Naive thymus-derived CD4-positive, alpha-beta T cell (primary cell): ENCODE results near the gene C1orf159. TPM values are rescaled to one million over a fixed set of nuclear protein-coding genes. Genes with fewer than 3 reads are reported as not detected.

Experiments
- ATAC-seq: fragments of 150-1000 bp; cut with Tn5 transposase; 2 replicates; pipeline ENCODE4 v1.10.0; 2021; ENCODE audit warnings: mild to moderate bottlenecking, moderate library complexity
- CTCF ChIA-PET: fragments of 350-600 bp; sonication (Branson Sonifier 250); formaldehyde crosslinking; loops from one replicate; lab custom pipeline; 2021; ENCODE audit warnings: antibody characterized with exemption; lab: Charles Lee
- POLR2A ChIA-PET: fragments of 350-600 bp; sonication (Branson Sonifier 250); formaldehyde crosslinking; loops from one replicate; lab custom pipeline; 2021; ENCODE audit warnings: antibody characterized with exemption, inconsistent platforms; lab: Charles Lee
- DNase-seq, 9 donors: peaks; one replicate each; pipeline versions ENCODE4 v3.0.0 to v3.0.0-alpha.2; 2020 to 2022; ENCODE audit warnings: mixed read lengths in 1 of 9
- H3K27ac ChIP-seq: one replicate; pipeline ENCODE4 v1.7.0; 2013; ENCODE audit warnings: mild to moderate bottlenecking, low read depth, low read length, moderate library complexity
- H3K27me3 ChIP-seq, 2 donors: one replicate each; pipeline ENCODE4 v1.7.0; 2013; ENCODE audit warnings: low read length in 2 of 2, mild to moderate bottlenecking in 2 of 2, moderate library complexity in 2 of 2; ENCODE audit not compliant: control insufficient read depth in 2 of 2, insufficient read depth in 2 of 2
- H3K36me3 ChIP-seq, 3 experiments: 1 replicate in 2 of 3; 2 replicates in 1 of 3; pipeline ENCODE4 v1.7.0; 2013; ENCODE audit warnings: low read length in 3 of 3, mild to moderate bottlenecking in 3 of 3, moderate library complexity in 1 of 3; ENCODE audit not compliant: insufficient read depth in 3 of 3, control insufficient read depth in 2 of 3
- H3K4me1 ChIP-seq, 2 donors: one replicate each; pipeline ENCODE4 v1.7.0; 2013; ENCODE audit warnings: low read length in 2 of 2, mild to moderate bottlenecking in 2 of 2, moderate library complexity in 1 of 2; ENCODE audit not compliant: control insufficient read depth in 2 of 2, insufficient read depth in 2 of 2
- H3K4me3 ChIP-seq: 2 replicates; pipeline ENCODE4 v1.7.0; 2013; ENCODE audit warnings: mild to moderate bottlenecking, low read length
- H3K9me3 ChIP-seq, 3 experiments: 1 replicate in 2 of 3; 2 replicates in 1 of 3; pipeline ENCODE4 v1.7.0; 2013; ENCODE audit warnings: low read length in 3 of 3; ENCODE audit not compliant: control insufficient read depth in 2 of 3
- H3K27ac Mint-ChIP-seq, 9 donors: one replicate each; pipeline ENCODE4 v1.8.0; 2020 to 2022; ENCODE audit warnings: mixed read lengths in 9 of 9, mild to moderate bottlenecking in 8 of 9, moderate library complexity in 5 of 9, inconsistent platforms in 2 of 9
- H3K27me3 Mint-ChIP-seq, 5 donors: one replicate each; pipeline ENCODE4 v1.8.0; 2021 to 2022; ENCODE audit warnings: mixed read lengths in 5 of 5, mild to moderate bottlenecking in 1 of 5
- H3K36me3 Mint-ChIP-seq, 5 donors: one replicate each; pipeline ENCODE4 v1.8.0; 2020 to 2022; ENCODE audit warnings: mixed read lengths in 5 of 5, mild to moderate bottlenecking in 3 of 5, inconsistent platforms in 1 of 5
- H3K4me1 Mint-ChIP-seq, 7 donors: one replicate each; pipeline ENCODE4 v1.8.0; 2020 to 2022; ENCODE audit warnings: mixed read lengths in 7 of 7, mild to moderate bottlenecking in 3 of 7, inconsistent platforms in 1 of 7
- H3K4me3 Mint-ChIP-seq, 10 donors: one replicate each; pipeline ENCODE4 v1.8.0; 2020 to 2022; ENCODE audit warnings: mild to moderate bottlenecking in 10 of 10, mixed read lengths in 10 of 10, moderate library complexity in 6 of 10, inconsistent platforms in 2 of 10
- H3K9me3 Mint-ChIP-seq, 11 donors: one replicate each; pipeline ENCODE4 v1.8.0; 2020 to 2022; ENCODE audit warnings: mixed read lengths in 11 of 11, mild to moderate bottlenecking in 4 of 11, inconsistent platforms in 1 of 11, moderate library complexity in 1 of 11
- intact Hi-C, 2 donors: fragments of 100-400 bp; cut with micrococcal nuclease; formaldehyde crosslinking; loops; one replicate each; pipeline ENCODE4 v1.15.1; 2023
- polyA plus RNA-seq, 2 donors: library from polyadenylated mRNA; unstranded; fragments of 300-500 nt; fragmentation: Illumina TruSeq; gene quantifications; one replicate each; pipeline ENCODE4 v1.2.3, GENCODE V29; 2021
- total RNA-seq, 6 experiments: library from RNA in 5 of 6; stranded (reverse) in 5 of 6; gene quantifications; 1 replicate in 5 of 6; 2 replicates in 1 of 6; pipeline ENCODE4 v1.2.3 and lab custom pipeline; 2021 to 2026

The C1orf159 gene
- total and polyA plus RNA-seq, 7 experiments from 2014 or later, result 6.4 to 21.9 (median 19.2) TPM

- Mint-ChIP-seq H3K36me3 (no peaks in the 10 kb centered on the region), H3K4me3 (no peak overlapping the region), H3K27me3 (peaks cover 0 to 2% (median 0%) of the 10 kb centered on the region in 5 donors), H3K9me3 (peaks cover 0 to 3% (median 0%) of the 10 kb centered on the region in 11 donors), H3K27ac (no peak overlapping the region), H3K4me1 (peaks cover 0 to 11% (median 0%) of the 10 kb centered on the region in 7 donors)
- ATAC-seq (no peak), DNase-seq (no peak)
- Histone ChIP-seq H3K36me3 (no peaks in the 10 kb centered on the region), H3K27me3 (no peaks in the 10 kb centered on the region), H3K27ac (no peak overlapping the region), H3K4me3 (no peak overlapping the region), H3K4me1 (peaks cover 5 to 10% of the 10 kb centered on the region in 2 donors), H3K9me3 (no peaks in the 10 kb centered on the region)
- intact Hi-C loops, result no loop called here
- ChIA-PET POLR2A (no interaction called here), CTCF (no interaction called here)
Observed at GRCh38 chr1:1125945-1126344, 10.1 kb upstream of the C1orf159 start.

- no peak overlapping the region for H3K27ac Mint-ChIP-seq
- no peak for ATAC-seq
Observed at GRCh38 chr1:1124786-1125642, 9.1 kb upstream of the C1orf159 start.

GRCh38 chr1:1124508-1124785 is 8.6 kb upstream of the C1orf159 start:
- no peak overlapping the region for H3K4me3 ChIP-seq
- ATAC-seq (no peak), DNase-seq (no peak)
- H3K36me3 ChIP-seq, result no peaks in the 10 kb centered on the region
- intact Hi-C loops, result loop anchor here in 1 of 2 donors (5.0 kb wide), 1 partner anchor 88 kb away; the partner anchor contains the start of gene TNFRSF4
- H3K27me3 ChIP-seq, result no peaks in the 10 kb centered on the region
- Mint-ChIP-seq H3K27me3 (peaks cover 0 to 4% (median 0%) of the 10 kb centered on the region in 5 donors), H3K4me1 (peaks cover 0 to 11% (median 0%) of the 10 kb centered on the region in 7 donors), H3K27ac (no peak overlapping the region), H3K36me3 (no peaks in the 10 kb centered on the region), H3K9me3 (peaks cover 0 to 3% (median 0%) of the 10 kb centered on the region in 11 donors), H3K4me3 (no peak overlapping the region)
- ChIA-PET POLR2A (no interaction called here), CTCF (interaction anchor here (1.0 to 1.4 kb wide), 2 partner anchors 17 to 167 kb away, joined by 3 read pairs; no protein-coding TSS in a partner anchor)
- no peak overlapping the region for H3K27ac ChIP-seq
- no peaks in the 10 kb centered on the region for H3K9me3 ChIP-seq
- peaks cover 5 to 10% of the 10 kb centered on the region in 2 donors for H3K4me1 ChIP-seq

More at GRCh38 chr1:1124786-1125642, 9.1 kb upstream of the C1orf159 start:
- Mint-ChIP-seq H3K4me3 (no peak overlapping the region), H3K36me3 (no peaks in the 10 kb centered on the region), H3K9me3 (peaks cover 0 to 3% (median 0%) of the 10 kb centered on the region in 11 donors), H3K4me1 (peaks cover 0 to 11% (median 0%) of the 10 kb centered on the region in 7 donors), H3K27me3 (peaks cover 0 to 2% (median 0%) of the 10 kb centered on the region in 5 donors)
- ChIA-PET CTCF (interaction anchor here (1.0 to 1.4 kb wide), 2 partner anchors 18 to 167 kb away, joined by 3 read pairs; no protein-coding TSS in a partner anchor), POLR2A (no interaction called here)
- Histone ChIP-seq H3K27me3 (no peaks in the 10 kb centered on the region), H3K4me1 (peaks cover 5 to 10% of the 10 kb centered on the region in 2 donors), H3K9me3 (no peaks in the 10 kb centered on the region), H3K36me3 (no peaks in the 10 kb centered on the region), H3K27ac (no peak overlapping the region), H3K4me3 (no peak overlapping the region)
- DNase-seq, result peak in 1 of 9 donors; percentile 23
- intact Hi-C loops, result loop anchor here in 1 of 2 donors (5.0 kb wide), 1 partner anchor 87 kb away; the partner anchor contains the start of gene TNFRSF4

GRCh38 chr1:1123581-1124507 is 8.0 kb upstream of the C1orf159 start:
- no peaks in the 10 kb centered on the region for H3K9me3 ChIP-seq
- ChIA-PET POLR2A (no interaction called here), CTCF (interaction anchor here (0.5 to 2.9 kb wide), 5 partner anchors 17 to 200 kb away, joined by 3 to 29 read pairs (median 3); no protein-coding TSS in a partner anchor)
- H3K27me3 Mint-ChIP-seq, result peaks cover 0 to 9% (median 0%) of the 10 kb centered on the region in 5 donors
- no peaks in the 10 kb centered on the region for H3K36me3 ChIP-seq
- H3K4me3 Mint-ChIP-seq, result peak overlapping the region in 6 of 10 donors; percentile 9 to 58 (median 32)
- intact Hi-C loops, result loop anchor here (2.0 to 5.0 kb wide), 4 partner anchors 77 to 167 kb away; partner anchors contain the start of gene TNFRSF4 (in 1 of the 2)
- H3K27ac Mint-ChIP-seq, result peak overlapping the region in 3 of 9 donors; percentile 25 to 77 (median 70)
- H3K4me1 Mint-ChIP-seq, result peaks cover 0 to 11% (median 0%) of the 10 kb centered on the region in 7 donors
- H3K4me3 ChIP-seq, result no peak overlapping the region
- H3K36me3 Mint-ChIP-seq, result no peaks in the 10 kb centered on the region
- peaks cover 5 to 10% of the 10 kb centered on the region in 2 donors for H3K4me1 ChIP-seq
- H3K27ac ChIP-seq, result no peak overlapping the region
- ATAC-seq (no peak), DNase-seq (peak in 1 of 9 donors; percentile 22)
- H3K9me3 Mint-ChIP-seq, result peaks cover 0 to 3% (median 0%) of the 10 kb centered on the region in 11 donors
- H3K27me3 ChIP-seq, result no peaks in the 10 kb centered on the region

- Histone ChIP-seq H3K4me3 (no peak overlapping the region), H3K27ac (no peak overlapping the region), H3K4me1 (peaks cover 5 to 10% of the 10 kb centered on the region in 2 donors), H3K27me3 (no peaks in the 10 kb centered on the region), H3K9me3 (no peaks in the 10 kb centered on the region), H3K36me3 (no peaks in the 10 kb centered on the region)
- peaks cover 0 to 11% (median 0%) of the 10 kb centered on the region in 7 donors for H3K4me1 Mint-ChIP-seq
- peaks cover 0 to 10% (median 0%) of the 10 kb centered on the region in 5 donors for H3K27me3 Mint-ChIP-seq
- intact Hi-C loops, result loop anchor here (1.0 to 5.0 kb wide), 6 partner anchors 78 to 185 kb away; partner anchors contain the start of genes PUSL1 (in 2 of the 2) and TNFRSF4 (in 1 of the 2)
- peaks cover 0 to 3% (median 0%) of the 10 kb centered on the region in 11 donors for H3K9me3 Mint-ChIP-seq
- DNase-seq, result no peak
- no peak for ATAC-seq
- H3K36me3 Mint-ChIP-seq, result no peaks in the 10 kb centered on the region
- peak overlapping the region in 2 of 9 donors; percentile 38 to 43 for H3K27ac Mint-ChIP-seq
- ChIA-PET POLR2A (interaction anchor here (0.7 to 1.1 kb wide), 3 partner anchors 141 to 252 kb away, joined by 3 to 7 read pairs (median 6); partner anchors contain the start of genes AURKAIP1 and PERM1), CTCF (interaction anchor here (0.5 to 2.9 kb wide), 12 partner anchors 9 to 320 kb away, joined by 3 to 29 read pairs (median 4); no protein-coding TSS in a partner anchor)
- no peak overlapping the region for H3K4me3 Mint-ChIP-seq
Observed at GRCh38 chr1:1122981-1123480, 7.1 kb upstream of the C1orf159 start.
